Loucy (cell line): ENCODE results near the gene B4GALNT4.

Experiments
- H2AFZ ChIP-seq: fragments of 200-600 bp; sonication (generic); 2 replicates; pipeline ENCODE4 v1.6.0; 2016; ENCODE audit warnings: antibody characterized with exemption, mild to moderate bottlenecking, low read length, moderate library complexity
- H3F3A ChIP-seq: fragments of 200-600 bp; 2 replicates; pipeline ENCODE4 v1.6.0; 2016; ENCODE audit warnings: antibody characterized with exemption, low read depth, mild to moderate bottlenecking
- H3K27me3 ChIP-seq: fragments of 200-600 bp; sonication (generic); 2 replicates; pipeline ENCODE4 v1.6.1; 2014; ENCODE audit warnings: low read length, mild to moderate bottlenecking; ENCODE audit not compliant: insufficient read depth, poor library complexity, severe bottlenecking
- H3K36me3 ChIP-seq: fragments of 200-600 bp; sonication (generic); 2 replicates; pipeline ENCODE4 v1.6.1; 2016; ENCODE audit warnings: low read length; ENCODE audit not compliant: insufficient read depth
- H3K4me1 ChIP-seq: fragments of 200-600 bp; sonication (generic); 2 replicates; pipeline ENCODE4 v1.5.1; 2014; ENCODE audit warnings: low read length, mild to moderate bottlenecking; ENCODE audit not compliant: insufficient read depth, poor library complexity, severe bottlenecking
- H3K4me2 ChIP-seq: fragments of 200-600 bp; sonication (generic); 2 replicates; pipeline ENCODE4 v1.6.0; 2014; ENCODE audit warnings: antibody characterized with exemption, low read length, low read depth, mild to moderate bottlenecking; ENCODE audit not compliant: poor library complexity, severe bottlenecking
- H3K4me3 ChIP-seq: fragments of 200-600 bp; sonication (generic); 2 replicates; pipeline ENCODE4 v1.5.1; 2014; ENCODE audit warnings: low read length, mild to moderate bottlenecking, mixed read lengths; ENCODE audit not compliant: poor library complexity, severe bottlenecking
- H3K79me2 ChIP-seq: fragments of 200-600 bp; sonication (generic); 2 replicates; pipeline ENCODE4 v1.6.1; 2014; ENCODE audit warnings: low read length; ENCODE audit not compliant: insufficient read depth
- H3K9ac ChIP-seq: fragments of 200-600 bp; sonication (generic); 2 replicates; pipeline ENCODE4 v1.6.0; 2014; ENCODE audit warnings: mild to moderate bottlenecking, low read depth, low read length, moderate library complexity; ENCODE audit not compliant: poor library complexity, severe bottlenecking
- H3K9me2 ChIP-seq: fragments of 200-600 bp; sonication (generic); replicated peaks from 2 replicates; pipeline ENCODE4 v1.6.1; 2016; ENCODE audit warnings: low read depth, low read length, mixed read lengths
- H3K9me3 ChIP-seq: fragments of 200-600 bp; sonication (generic); 2 replicates; pipeline ENCODE4 v1.6.1; 2014; ENCODE audit warnings: mild to moderate bottlenecking, antibody characterized with exemption, low read length, low read depth; ENCODE audit not compliant: insufficient read depth
- H4K20me1 ChIP-seq: fragments of 200-600 bp; sonication (generic); 2 replicates; pipeline ENCODE4 v1.6.0; 2014; ENCODE audit warnings: antibody characterized with exemption, low read length, mild to moderate bottlenecking; ENCODE audit not compliant: insufficient read depth, poor library complexity, severe bottlenecking
- EZH2phosphoT487 ChIP-seq: fragments of 200-600 bp; IDR thresholded peaks from 2 replicates; pipeline ENCODE4 v1.6.1; 2018; ENCODE audit warnings: antibody characterized with exemption, mild to moderate bottlenecking, moderate library complexity, borderline replicate concordance
- TF ChIP-seq, protein P1 (sequence below): fragments of 200-600 bp; sonication (generic); conservative IDR thresholded peaks from 2 replicates; pipeline ENCODE4 v1.5.1; 2014; ENCODE audit warnings: mild to moderate bottlenecking, antibody characterized with exemption, low read length

The B4GALNT4 gene

DNA sequence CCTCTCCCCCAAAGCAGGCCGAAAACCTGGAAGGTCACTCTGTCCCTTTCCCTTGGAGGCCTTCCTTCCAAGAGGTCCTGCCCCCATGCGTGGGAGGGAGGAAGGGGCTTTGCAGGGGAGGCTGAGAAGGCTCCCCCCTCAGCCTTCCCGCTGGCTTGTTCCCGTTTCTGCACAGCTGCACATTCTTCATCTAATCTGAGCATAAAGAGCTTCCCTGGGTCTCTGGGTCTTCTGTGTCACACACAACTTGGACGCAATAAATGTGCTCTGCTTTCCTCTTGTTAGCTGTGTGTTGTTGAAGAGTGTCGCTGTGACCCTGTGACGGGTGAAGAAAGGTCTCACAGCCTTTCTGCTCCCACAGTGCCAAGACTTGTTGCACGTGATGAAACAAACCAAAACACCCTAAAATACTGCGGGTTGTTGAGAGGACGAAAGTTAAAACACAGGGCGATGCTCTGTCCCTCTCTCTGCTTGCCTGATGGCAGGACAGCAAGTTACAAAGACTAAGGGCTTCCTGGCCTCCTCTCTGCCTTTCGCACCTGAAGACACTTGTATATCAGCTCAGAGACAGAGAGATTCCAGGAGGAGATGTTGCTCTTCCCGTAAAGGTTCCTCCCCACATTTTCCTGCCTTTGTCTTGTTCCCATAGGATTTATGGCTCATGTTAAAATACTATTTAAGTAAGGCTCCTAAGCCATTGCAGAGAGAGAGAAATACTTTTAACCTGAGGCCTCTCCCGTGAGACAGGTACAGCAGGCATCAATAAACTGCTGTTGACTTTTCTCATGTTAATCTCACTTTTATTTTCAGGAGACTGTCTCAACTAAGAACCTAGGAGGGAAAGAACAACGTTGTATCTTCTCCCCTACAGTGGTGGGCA is 33.3 kb upstream of the B4GALNT4 start:
- Histone ChIP-seq H3K9me3 (no peaks in the 10 kb centered on the region), H3K79me2 (peaks cover 47% of the 10 kb centered on the region), H3K27me3 (no peaks in the 10 kb centered on the region), H3K4me2 (peak overlapping the region; percentile 58), H2AFZ (no peak overlapping the region), H3K9ac (peak overlapping the region; percentile 58), H3K4me1 (peaks cover 70% of the 10 kb centered on the region), H3K36me3 (no peaks in the 10 kb centered on the region), H3K9me2 (no peaks in the 10 kb centered on the region), H4K20me1 (no peaks in the 10 kb centered on the region), H3F3A (peaks cover 19% of the 10 kb centered on the region), H3K4me3 (peak overlapping the region; percentile 40)
- TF ChIP-seq EZH2phosphoT487, result no peak
- TF ChIP-seq, protein P1, sequence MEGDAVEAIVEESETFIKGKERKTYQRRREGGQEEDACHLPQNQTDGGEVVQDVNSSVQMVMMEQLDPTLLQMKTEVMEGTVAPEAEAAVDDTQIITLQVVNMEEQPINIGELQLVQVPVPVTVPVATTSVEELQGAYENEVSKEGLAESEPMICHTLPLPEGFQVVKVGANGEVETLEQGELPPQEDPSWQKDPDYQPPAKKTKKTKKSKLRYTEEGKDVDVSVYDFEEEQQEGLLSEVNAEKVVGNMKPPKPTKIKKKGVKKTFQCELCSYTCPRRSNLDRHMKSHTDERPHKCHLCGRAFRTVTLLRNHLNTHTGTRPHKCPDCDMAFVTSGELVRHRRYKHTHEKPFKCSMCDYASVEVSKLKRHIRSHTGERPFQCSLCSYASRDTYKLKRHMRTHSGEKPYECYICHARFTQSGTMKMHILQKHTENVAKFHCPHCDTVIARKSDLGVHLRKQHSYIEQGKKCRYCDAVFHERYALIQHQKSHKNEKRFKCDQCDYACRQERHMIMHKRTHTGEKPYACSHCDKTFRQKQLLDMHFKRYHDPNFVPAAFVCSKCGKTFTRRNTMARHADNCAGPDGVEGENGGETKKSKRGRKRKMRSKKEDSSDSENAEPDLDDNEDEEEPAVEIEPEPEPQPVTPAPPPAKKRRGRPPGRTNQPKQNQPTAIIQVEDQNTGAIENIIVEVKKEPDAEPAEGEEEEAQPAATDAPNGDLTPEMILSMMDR, result no peak

DNA sequence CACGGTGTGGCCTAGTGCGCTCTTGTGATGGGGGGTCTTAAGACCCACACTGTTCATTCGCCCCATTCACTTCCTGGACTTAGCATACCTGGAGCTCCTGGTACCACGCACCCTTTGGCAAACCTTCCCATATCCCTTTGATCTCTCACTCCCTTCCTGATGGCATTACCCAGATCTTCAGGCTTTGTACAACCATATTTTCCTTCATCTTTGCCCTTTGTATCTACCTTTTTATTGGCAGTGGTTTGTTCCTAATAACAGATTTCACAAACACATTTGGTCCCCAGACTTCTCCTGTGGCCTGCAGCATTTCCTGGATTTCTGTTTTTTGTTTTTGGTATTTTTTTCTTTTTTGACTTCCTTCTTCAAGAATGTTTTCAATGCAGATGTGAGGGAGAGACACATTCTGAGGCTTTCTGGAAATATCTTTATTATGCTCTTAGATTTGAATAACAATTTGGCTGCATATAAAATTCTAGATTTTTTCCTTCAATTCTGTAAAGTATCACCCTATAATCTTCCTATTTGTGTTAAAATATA is 32.6 kb upstream of the B4GALNT4 start:
- peaks cover 74% of the 10 kb centered on the region for H3K4me1 ChIP-seq
- no peaks in the 10 kb centered on the region for H3K27me3 ChIP-seq
- H3K9ac ChIP-seq, result peak overlapping the region; percentile 58
- no peak overlapping the region for H2AFZ ChIP-seq
- H4K20me1 ChIP-seq, result no peaks in the 10 kb centered on the region
- peaks cover 12% of the 10 kb centered on the region for H3F3A ChIP-seq
- TF ChIP-seq EZH2phosphoT487, result no peak
- TF ChIP-seq, protein P1, result no peak
- H3K79me2 ChIP-seq, result peaks cover 44% of the 10 kb centered on the region
- no peaks in the 10 kb centered on the region for H3K9me3 ChIP-seq
- peak overlapping the region; percentile 58 for H3K4me2 ChIP-seq
- H3K36me3 ChIP-seq, result no peaks in the 10 kb centered on the region
- no peak overlapping the region for H3K4me3 ChIP-seq
- H3K9me2 ChIP-seq, result no peaks in the 10 kb centered on the region

DNA sequence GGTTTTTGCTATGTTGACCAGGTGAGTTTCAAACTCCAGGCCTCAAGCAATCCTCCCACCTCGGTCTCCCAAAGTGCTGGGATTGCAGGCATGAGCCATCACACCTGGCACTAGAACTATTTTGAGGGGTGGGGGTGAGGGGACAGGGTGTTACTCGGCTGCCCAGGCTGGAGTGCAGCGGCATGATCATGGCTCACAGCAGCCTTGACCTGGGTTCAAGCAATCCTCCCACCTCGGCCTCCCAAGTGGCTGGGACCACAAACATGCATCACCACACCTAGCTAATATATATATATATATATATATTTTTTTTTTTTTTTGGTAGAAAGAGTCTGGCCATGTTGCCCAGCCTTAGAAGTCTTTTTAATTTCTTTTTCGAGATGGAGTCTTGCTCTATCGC is 31.6 kb upstream of the B4GALNT4 start:
- Histone ChIP-seq H3K36me3 (no peaks in the 10 kb centered on the region), H3K79me2 (peaks cover 34% of the 10 kb centered on the region), H4K20me1 (no peaks in the 10 kb centered on the region), H3K9ac (no peak overlapping the region), H3K4me1 (peaks cover 74% of the 10 kb centered on the region), H3F3A (peaks cover 14% of the 10 kb centered on the region; the same call in 1 of the 2 replicates), H3K4me2 (no peak overlapping the region), H3K4me3 (no peak overlapping the region), H3K9me2 (no peaks in the 10 kb centered on the region), H2AFZ (no peak overlapping the region), H3K9me3 (no peaks in the 10 kb centered on the region), H3K27me3 (no peaks in the 10 kb centered on the region)
- TF ChIP-seq, protein P1, result no peak
- no peak for TF ChIP-seq EZH2phosphoT487
